Inflammatory macrophage treated with lipopolysaccharide for 4 hours (primary cell): ENCODE measurements around the gene CST8.

ENCODE experiments used
- DNase-seq: peaks from one replicate; pipeline ENCODE4 v3.0.0-alpha.2; 2020

The CST8 gene

GRCh38 chr20:23526850-23527249, 35.9 kb downstream of the CST8 start:
- DNase-seq = no peak

DNA sequence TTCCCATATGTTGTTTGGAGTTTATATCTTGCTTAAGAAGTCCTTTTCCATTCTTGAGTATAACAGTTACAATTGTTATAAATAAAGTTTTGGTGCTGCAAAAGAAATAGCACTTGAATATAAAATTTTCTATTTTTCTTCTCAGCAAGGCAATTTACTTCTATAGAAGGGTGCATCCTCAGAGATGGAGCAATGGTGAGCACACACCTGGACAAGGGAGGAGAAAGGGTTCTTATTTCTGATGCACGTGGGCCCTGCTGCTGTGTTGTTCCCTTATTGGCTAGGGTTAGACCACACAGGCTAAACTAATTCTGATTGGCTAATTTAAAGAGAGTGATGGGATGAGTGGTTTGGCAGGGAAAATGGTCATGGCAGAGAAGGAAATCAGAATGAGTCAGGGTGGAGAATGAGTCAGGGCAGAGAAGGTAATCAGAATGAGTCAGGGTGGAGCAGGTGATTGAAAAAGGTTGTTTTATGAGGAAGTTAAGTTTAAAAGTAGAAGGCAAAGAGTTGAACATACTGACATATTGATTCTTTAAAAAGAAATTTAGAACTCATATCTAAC, 38.0 kb downstream of the CST8 start:
- DNase-seq = no peak

DNA sequence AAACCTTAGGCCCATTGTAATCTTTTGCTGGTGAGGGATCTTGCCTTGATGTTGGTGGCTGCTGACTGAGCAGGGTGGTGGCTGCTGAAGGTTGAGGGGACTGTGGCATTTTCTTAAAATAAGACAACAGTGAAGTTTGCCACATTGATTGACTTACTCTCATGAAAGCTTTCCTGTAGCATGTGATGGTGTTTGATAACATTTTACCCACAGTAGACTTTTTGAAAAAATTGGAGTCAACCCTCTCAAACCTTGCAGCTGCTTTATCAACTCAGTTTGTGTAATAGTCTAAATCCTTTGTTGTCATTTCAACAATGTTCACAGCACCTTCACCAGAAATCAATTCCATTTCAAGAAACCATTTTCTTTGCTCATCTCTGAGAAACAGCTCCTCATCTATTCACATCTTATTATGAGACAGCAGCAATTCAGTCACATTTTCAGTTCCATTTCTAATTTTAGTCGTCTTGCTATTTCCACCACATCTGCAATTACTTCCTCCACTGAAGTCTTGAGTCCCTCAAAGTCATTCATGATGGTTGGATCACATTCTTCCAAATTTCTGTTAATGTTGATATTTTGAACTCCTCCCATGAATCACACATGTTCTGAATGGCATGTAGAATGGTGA, 40.1 kb downstream of the CST8 start:
- no peak for DNase-seq

DNA sequence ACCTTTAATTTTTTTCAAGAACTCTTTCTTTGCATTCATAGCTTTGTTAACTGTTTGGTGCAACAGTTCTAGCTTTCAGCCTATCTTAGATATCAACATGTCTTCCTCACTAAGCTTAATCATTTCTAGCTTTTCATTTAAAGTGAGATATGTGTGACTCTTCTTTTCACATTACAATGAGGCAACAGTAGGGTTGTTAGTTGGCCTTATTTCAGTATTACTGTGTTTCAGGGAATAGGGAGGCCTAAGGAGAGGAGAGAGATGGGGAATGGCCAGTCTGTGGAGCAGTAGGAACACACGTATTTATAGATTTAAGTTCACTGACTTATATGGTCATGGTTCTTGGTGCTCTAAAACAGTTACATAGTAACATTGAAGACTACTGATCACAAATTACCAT, 41.6 kb downstream of the CST8 start:
- no peak for DNase-seq

DNA sequence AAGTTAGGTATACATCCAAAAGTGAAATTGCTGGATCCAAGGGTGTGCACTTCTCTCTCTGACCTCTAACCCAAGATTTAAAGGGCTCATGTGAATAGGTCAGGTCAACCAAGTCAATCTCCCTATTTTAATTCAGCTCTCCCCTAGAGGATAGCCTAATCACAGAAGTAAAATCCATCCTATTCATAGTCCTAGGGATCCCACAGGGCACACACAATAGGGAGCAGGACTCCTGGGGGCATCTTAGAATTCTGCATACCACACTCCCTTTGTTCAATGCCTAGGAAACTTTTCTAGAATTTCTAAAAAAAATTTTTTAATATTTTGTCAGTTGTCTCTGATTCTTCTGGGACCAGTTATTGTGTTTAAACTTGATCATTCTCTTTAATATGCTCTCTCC, 42.2 kb downstream of the CST8 start:
- DNase-seq = no peak

DNA sequence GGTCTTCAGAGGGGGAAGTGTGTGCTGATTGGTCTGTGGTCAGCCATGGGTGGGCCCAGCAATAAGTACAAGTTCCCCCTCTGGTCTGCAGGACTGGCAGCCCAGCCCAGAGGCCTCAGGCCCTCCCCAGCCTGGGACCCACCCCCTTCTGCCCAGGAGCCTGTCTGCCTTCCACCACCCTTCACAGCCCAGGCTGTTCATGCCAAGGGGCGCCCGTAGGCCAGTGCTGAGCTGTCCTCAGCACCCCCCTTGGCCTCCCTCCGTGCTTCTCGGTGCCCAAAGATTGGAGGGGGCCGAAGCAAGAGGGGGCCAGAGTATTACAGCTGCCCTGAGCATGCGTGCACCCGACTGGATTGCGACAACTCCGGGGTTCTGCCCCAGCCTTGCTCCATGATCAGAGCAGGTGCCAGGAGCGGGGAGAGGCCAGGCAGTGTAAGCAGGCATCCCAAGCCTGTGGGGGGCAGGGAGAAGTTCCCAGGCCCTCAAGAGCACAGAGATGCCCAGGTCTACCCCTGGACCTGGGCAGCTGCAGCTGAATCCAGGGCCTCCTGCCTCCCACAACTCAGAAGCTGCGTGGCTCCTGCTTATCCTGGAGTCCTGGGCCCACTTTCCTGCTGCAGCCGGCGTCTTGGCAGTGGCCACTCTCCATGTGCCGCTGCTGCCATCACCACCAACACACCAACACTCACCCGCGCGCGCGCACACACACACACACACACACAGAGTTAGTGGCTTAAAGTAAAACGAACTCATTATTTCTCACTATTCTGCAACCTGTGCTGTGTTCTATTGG, 44.1 kb downstream of the CST8 start:
- DNase-seq = no peak

GRCh38 chr20:23536328-23536974, 45.5 kb downstream of the CST8 start:
- no peak for DNase-seq

- DNase-seq = peak; percentile 22
These were observed 46.1 kb downstream of the CST8 start for GRCh38 chr20:23537030-23537429.

- no peak for DNase-seq
These were observed 49.7 kb downstream of the CST8 start for GRCh38 chr20:23540624-23541023.

DNA sequence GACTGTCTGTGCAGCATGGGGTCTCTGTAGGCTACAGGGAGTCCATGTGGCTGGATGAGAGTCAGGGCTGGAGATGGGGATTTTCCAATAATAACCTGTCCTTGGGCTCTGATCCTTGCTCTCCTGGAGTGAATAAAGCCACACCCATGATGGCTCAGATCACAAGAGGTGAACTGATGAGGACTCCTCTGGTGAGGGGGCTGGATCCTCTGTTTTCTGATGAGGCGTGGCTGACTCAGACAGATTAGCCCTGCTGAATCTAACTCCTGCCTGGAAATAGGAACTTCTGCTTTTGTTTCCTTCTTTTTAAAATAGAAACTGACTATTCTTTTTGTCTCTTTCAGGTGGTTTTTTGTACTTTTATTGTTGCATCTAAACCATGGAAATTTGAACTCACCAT, 50.4 kb downstream of the CST8 start:
- DNase-seq = peak; percentile 46

- DNase-seq = peak; percentile 1
These were observed 50.9 kb downstream of the CST8 start for GRCh38 chr20:23541776-23542175.

DNA sequence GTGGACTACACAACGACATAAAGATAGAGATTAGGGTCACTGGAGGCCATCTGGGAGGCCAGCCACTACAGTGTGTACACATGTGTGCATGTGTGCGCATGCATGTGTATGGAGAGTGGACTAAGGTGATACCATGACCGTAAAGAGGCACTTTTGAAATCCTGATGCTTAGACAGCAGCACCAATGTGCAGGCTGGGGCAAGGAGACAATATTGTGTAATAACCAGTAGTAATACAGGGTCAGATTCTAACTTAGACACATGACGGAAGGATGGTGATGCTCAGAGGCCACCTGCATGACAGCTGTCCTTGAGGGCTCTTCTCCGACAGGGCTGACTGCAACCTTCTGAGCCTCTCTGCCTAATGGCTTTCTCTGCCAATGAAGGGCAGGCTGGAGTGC, 51.9 kb downstream of the CST8 start:
- DNase-seq = no peak

DNA sequence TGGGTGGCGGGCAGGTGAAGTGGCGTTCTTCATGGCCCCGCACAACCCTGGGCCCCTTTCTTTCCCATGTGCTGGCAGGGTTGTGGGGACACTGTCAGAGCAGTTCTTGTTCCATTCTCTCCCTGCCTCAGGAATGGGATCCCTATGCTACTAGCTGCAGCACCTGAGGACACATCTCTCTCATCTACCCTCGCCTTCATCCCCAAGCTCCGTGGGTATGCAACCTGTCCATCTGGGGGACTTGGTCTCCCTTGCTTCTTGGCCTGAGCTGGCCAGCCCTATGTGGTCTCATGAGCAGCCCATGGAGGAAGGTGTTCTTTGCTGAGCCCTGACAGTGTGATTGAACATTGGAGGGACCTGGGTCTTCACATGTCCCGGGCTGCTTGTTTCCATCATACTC, 53.2 kb downstream of the CST8 start:
- DNase-seq = no peak
